Activated CD4-positive, alpha-beta T cell treated with anti-CD3 and anti-CD28 coated beads for 48 hours (primary cell): Measurements from ENCODE around the gene GCNT2.
"Not testable (repeated sequence)": the region's sequence is repeated elsewhere in the genome, so short reads cannot be mapped to it uniquely, and the experiment has no call there.

Source experiments
- DNase-seq: peaks from one replicate; pipeline ENCODE4 v3.0.0-alpha.2; 2020

GCNT2 gene

DNA sequence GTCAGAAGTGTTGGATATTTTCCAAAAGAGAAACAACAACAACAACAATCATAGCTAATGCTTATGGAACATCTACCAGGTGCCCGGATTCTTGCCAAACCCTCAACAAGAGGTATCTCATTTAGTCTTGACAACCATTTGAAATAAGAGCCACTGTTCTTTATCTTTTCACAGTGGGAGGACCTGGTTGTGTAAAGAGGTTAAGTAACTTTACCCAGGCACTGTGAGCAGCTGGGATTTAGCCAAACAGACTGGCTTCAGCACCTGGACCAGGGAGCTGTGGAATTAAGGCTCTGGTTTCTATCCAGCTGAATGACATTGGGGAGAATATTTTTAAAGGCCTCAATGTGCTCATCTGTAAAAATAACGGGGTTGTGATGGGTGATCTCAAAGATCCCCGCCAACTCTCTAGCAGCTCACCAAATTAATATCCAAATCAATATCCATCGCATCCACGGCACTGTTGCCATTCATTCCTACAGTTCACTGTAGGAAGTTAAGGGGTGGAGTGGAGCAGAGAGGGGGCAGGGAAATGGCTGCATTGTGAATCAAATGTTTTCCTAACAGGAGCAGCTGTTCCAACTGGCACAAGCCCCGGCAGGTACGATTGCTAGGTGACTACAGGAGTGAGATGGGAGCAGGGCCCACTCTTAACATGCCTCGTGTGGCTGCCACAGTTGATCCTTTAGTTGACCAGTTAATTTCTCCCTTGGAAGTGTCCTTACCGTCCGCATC, 61.8 kb downstream of the GCNT2 start:
- DNase-seq = no peak

- no peak for DNase-seq
Observed at GRCh38 chr6:10583509-10583901, 62.4 kb downstream of the GCNT2 start.

DNA sequence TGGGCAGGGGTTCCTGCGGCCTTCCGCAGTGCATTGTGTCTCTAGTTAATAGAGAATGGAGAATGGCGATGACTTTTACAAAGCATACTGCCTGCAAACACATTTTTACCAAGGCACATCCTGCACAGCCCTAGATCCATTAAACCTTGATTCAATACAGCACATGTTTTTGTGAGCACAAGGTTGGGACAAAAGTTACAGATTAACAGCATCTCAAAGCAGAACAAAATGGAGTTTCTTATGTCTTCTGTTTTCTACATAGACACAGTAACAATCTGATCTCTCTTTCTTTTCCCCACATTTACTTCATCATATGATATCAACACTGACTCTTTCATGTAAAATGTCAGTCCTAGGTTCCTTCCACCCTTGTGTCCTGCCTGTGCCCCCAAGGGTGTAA, 63.5 kb downstream of the GCNT2 start:
- DNase-seq = no peak

GRCh38 chr6:10585209-10585845, 64.2 kb downstream of the GCNT2 start:
- DNase-seq = no peak

- DNase-seq = no peak
Observed at GRCh38 chr6:10586302-10586701, 65.2 kb downstream of the GCNT2 start.

- no peak for DNase-seq
Observed at GRCh38 chr6:10587656-10588406, 66.7 kb downstream of the GCNT2 start.

- no peak for DNase-seq
Observed at GRCh38 chr6:10588562-10589428, 67.6 kb downstream of the GCNT2 start.

DNA sequence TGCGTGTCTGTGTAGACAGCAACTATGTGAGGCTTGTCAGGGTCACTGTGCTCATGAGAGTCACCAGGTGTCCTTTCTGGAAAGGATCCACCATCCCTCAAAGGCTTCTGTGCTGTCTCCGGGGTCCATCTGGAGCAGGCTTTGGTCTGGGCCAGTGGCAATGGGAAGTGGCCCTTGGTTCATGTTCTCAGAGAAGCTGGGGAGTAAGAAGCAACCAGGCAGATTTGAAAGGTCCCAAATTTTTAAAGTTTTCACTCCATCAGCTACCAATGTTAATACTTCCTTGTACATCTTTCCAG, 68.2 kb downstream of the GCNT2 start:
- DNase-seq = no peak

GRCh38 chr6:10589983-10590382, 68.8 kb downstream of the GCNT2 start:
- DNase-seq = no peak

GRCh38 chr6:10591422-10592160, 70.4 kb downstream of the GCNT2 start:
- DNase-seq = no peak

DNA sequence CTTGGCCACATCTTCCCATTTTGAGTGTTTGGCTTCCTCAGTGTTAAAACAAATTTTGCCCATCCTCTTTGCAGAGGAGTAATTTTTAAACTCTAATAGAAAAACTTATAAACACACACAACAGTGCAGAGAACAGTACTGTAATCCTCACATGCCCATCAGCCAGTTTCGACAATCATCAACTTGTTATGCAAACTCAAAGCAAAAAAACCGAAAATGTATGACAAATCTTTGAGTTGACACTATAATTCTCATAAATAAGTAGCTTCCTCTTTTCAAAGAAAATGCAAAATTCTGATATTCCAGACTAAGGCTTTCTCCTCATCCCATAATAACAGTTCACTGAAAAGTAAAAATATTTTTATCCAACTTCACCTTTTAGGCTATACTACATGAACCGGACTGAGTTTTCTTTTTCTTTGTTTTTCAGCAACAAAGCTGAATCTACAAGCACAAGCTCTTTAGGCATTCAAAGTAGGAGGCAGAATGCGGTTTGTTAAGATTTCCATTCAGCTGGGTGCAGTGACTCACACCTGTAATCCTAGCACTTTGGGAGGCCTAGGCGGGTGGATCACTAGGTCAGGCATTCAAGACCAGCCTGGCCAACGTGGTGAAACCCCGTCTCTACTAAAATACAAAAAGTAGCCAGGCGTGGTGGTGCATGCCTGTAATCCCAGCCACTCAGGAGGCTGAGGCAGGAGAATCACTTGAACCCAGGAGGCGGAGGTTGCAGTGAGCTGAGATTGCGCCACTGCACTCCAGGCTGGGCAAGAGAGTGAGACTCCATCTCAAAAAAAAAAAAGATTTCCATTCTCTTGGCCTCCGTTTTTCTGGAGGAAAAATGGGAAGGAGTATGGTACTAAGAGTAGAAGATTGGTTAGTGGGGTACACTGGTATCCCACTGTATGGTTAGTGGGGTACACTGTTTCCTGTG, 74.8 kb downstream of the GCNT2 start:
- no peak for DNase-seq

DNA sequence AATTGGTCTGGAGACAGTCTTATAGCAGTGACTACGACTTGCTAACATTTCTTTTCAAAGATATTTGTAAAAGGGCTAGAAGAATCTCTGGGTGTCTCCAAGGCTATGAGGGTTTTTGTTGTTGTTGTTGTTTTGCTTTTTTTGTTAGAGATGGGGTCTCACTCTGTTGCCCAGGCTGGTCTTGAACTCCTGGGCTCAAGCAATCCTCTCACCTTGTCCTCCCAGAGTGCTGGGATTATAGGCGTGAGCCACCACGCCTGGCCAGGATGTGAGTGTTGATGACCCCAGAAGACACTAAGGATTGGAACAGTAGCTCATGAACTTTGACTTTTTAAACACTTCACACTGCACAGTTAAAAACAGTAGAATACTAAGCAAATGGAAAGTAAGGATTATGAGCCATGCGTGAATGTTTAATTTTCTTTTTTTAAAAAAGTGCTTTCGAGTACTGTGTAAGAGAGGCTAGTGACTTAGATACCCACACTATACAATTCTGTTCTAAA, 76.4 kb downstream of the GCNT2 start:
- no peak for DNase-seq

DNA sequence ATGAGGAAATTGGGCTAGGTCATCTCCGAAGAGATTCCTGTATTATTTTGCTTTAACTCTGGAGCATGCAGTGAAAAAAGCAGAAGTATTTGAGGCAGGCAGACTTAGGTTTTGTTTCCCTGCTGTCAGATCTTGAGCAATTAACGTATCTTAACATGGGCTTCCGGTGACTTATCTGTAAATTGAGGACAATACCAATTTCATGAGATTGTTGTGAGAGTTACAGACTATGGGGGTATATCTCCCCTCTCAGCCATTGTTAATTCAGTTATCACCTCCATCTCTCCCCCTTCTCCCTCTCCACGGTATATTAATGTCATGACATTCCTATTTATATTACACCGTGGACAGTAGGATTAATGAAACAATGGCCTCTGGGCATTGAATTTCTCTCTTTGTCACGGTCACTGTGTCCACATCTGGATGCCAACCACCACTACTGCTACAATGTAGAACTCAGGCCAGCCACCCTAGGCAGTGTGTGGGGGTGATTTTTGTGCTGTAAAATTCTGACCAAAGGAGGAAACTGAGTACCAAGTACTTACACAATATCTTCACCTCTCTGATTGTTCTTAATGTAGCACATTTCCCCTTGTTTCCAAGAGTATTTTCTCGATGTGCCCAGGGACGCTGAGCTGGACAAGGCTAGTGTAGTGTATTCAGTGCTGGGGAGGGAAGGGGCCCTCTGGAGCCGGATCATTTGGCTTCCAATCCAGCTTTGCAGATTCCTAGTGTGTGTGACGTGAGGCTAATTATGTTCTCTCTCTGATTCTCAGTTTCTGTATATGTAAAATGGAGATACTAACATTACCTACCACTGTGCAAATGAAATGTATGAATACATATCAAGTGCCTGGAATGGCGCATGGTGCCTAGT, 77.2 kb downstream of the GCNT2 start:
- DNase-seq = no peak

DNA sequence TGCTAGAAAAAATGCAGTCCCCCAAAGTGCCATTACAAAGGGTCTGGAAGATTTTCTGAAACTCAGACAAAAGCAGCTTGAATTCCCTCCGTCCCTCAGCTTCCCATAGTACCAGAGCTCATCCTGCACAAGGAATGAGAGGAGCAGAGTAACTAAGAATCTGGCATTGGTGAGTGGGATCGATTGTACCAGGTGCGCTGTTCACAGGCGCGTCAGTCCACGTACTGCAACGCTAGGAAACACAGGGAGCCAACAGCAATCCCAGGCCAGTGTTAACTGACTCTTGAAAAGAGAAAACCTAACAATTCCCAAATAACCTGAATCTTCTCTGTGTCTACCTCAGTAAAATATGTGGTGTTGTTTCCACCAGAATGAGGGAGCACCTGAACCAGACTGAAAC, 77.9 kb downstream of the GCNT2 start:
- DNase-seq = no peak

- DNase-seq = not testable (repeated sequence)
Observed at GRCh38 chr6:10600681-10601080, 79.5 kb downstream of the GCNT2 start.

DNA sequence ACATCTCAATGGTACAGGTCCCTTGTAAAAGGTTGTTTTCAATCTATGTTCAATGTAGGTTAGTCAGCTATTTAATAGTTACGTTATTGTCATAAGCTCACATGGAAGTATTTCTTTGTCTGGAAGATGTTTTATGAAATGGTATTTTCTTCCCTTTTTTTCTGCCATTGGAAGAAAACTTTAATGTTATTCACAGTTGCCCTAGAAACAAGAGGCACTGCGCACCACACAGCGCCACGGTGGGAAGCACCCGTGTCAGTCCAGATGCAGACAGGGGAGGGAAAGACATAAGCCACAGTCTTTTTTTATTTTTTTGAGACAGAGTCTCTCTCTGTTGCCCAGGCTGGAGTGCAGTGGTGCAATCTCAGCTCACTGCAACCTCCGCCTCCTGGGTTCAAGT, 82.1 kb downstream of the GCNT2 start:
- DNase-seq = no peak

GRCh38 chr6:10609038-10609437, 87.9 kb downstream of the GCNT2 start:
- no peak for DNase-seq

DNA sequence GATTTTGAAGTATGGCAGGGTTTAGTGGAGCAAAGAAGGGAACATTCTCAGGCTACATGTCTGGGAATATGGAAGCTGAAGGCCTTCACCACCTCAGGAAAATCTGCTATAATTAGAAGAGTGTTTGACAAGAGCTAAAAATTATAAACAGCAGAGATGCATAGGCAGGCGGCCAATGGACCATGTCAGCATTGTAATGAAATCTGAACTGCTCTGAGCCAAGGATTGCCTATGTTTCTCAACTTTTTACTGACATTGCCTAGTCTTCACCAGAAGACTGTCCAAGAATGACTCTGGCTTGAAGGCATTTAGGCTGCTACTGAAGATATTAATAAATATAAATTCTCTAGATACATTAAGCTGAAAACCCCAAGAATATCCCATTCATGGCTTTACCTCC, 89.1 kb downstream of the GCNT2 start:
- DNase-seq = no peak

DNA sequence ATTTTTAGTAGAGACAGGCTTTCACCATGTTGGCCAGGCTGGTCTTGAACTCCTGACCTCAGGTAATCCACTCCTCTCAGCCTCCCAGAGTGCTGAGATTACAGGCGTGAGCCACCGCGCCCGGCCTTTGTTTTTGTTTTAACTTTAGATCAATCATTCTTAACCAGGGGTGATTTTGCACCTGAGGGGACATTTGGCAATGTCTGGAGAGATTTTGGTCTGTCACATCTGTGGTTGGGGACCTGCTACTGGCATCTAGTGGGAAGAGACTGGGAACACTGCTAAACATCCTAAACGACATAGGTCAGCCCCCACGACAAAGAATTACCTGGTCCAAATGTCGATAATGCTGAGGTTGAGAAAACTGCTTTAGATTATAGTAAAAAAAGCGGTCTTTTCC, 91.0 kb downstream of the GCNT2 start:
- DNase-seq = no peak

DNA sequence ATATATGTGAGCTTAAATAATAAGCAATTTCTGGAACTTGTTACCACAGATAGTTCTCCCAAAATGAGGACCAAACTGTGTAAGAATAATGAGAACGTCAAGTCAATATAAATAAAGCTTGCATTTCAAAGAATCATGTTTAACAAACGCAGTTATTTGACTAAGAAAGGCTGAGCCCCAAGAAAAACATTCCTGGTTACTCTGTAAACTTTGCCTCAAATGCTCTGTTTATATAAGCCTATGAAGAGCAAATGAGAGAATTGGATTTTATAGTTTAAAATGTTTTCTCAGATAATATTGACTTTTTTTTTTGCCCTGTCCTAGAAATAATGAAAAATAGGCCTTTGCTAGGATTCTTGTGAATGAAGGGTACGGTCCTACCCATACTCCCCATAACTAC, 91.9 kb downstream of the GCNT2 start:
- DNase-seq = no peak
